K562 (cell line): ENCODE results near the gene TM4SF20. TPM values are rescaled to one million over a fixed set of nuclear protein-coding genes. Genes with fewer than 3 reads are reported as not detected.

ENCODE experiments used
- ATAC-seq: fragments of 200-7000 bp; cut with Tn5 transposase; 3 replicates; pipeline ENCODE4 v1.9.1; 2020; ENCODE audit warnings: moderate library complexity
- BruUV-seq: library from RNA; stranded (reverse); fragments of 400-500 nt; replicated peaks from 2 replicates; lab custom pipeline; 2021; lab: Mats Ljungman, UMichigan
- CTCF ChIA-PET: fragments of 300-600 bp; formaldehyde crosslinking; extraction: SDS; loops from one replicate; lab custom pipeline; 2021; ENCODE audit warnings: low intra/inter-chr PET ratio; lab: Yijun Ruan, JAX
- POLR2A ChIA-PET: fragments of 300-600, 350-650 bp; sonication (Branson Sonifier 250); formaldehyde crosslinking; extraction: SDS; loops from one replicate; lab custom pipeline; 2021; ENCODE audit warnings: antibody characterized with exemption, inconsistent platforms; lab: Yijun Ruan, JAX
- DNase-seq, 4 experiments: peaks; one replicate each; pipeline versions ENCODE4 v3.0.0 to v3.0.0-alpha.2; 2011 to 2018; ENCODE audit warnings: low spot score in 3 of 4, mixed read lengths in 3 of 4; ENCODE audit errors: extremely low read depth in 1 of 4
- FAIRE-seq: peaks from 2 replicates; lab custom pipeline; 2011; peaks lifted over from hg19 to GRCh38; lab: Jason Lieb, UNC
- H2AFZ ChIP-seq: 2 replicates; pipeline ENCODE4 v1.6.0; 2011; ENCODE audit warnings: low read depth, low read length, control low read depth, inconsistent platforms
- H3K27ac ChIP-seq: fragments of 200-600 bp; 3 replicates; pipeline ENCODE4 v1.8.0; 2011; ENCODE audit warnings: low read depth, mild to moderate bottlenecking, control low read depth, inconsistent platforms, low read length, moderate library complexity, mixed read lengths; ENCODE audit errors: extremely low read depth
- H3K27me3 ChIP-seq, 2 experiments: fragments of 300-600 bp in 1 of 2; 2 replicates in 1 of 2; 3 replicates in 1 of 2; pipeline versions ENCODE4 v1.6.0 to v1.8.0; 2011; ENCODE audit warnings: inconsistent platforms in 2 of 2, low read length in 2 of 2, mild to moderate bottlenecking in 1 of 2, mixed read lengths in 1 of 2, moderate library complexity in 1 of 2; ENCODE audit not compliant: control insufficient read depth in 2 of 2, insufficient read depth in 2 of 2
- H3K36me3 ChIP-seq: fragments of 300-600 bp; 3 replicates; pipeline ENCODE4 v1.8.0; 2011; ENCODE audit warnings: mild to moderate bottlenecking, low read length, inconsistent platforms; ENCODE audit not compliant: control insufficient read depth, insufficient read depth
- H3K4me1 ChIP-seq, 2 experiments: fragments of 200-600 bp in 1 of 2; replicated peaks in 1 of 2; 2 replicates in 1 of 2; 3 replicates in 1 of 2; pipeline versions ENCODE4 v1.5.1 to v1.8.0; 2011; ENCODE audit warnings: inconsistent platforms in 2 of 2, low read length in 2 of 2, mild to moderate bottlenecking in 1 of 2, mixed read lengths in 1 of 2, moderate library complexity in 1 of 2; ENCODE audit not compliant: control insufficient read depth in 2 of 2, insufficient read depth in 2 of 2
- H3K4me2 ChIP-seq: 2 replicates; pipeline ENCODE4 v1.6.1; 2011; ENCODE audit warnings: low read length, control low read depth, inconsistent platforms, mixed read lengths; ENCODE audit not compliant: insufficient read depth
- H3K4me3 ChIP-seq: fragments of 200-600 bp; sonication (generic), shearing (Covaris generic); 2 replicates; pipeline ENCODE4 v1.5.1; 2016; ENCODE audit warnings: control low read depth, inconsistent platforms
- H3K79me2 ChIP-seq: fragments of 200-600 bp; 3 replicates; pipeline ENCODE4 v1.8.0; 2011; ENCODE audit warnings: low read length, inconsistent platforms; ENCODE audit not compliant: control insufficient read depth, insufficient read depth
- H3K9ac ChIP-seq, 2 experiments: 2 replicates each; pipeline versions ENCODE4 v1.6.0 to v1.6.1; 2011; ENCODE audit warnings: low read depth in 2 of 2, low read length in 2 of 2, control low read depth in 1 of 2, inconsistent platforms in 1 of 2, mild to moderate bottlenecking in 1 of 2, mixed read lengths in 1 of 2; ENCODE audit not compliant: insufficient read depth in 1 of 2
- H3K9me1 ChIP-seq: one replicate; pipeline ENCODE4 v1.6.0; 2011; ENCODE audit warnings: inconsistent platforms, mild to moderate bottlenecking, low read length, moderate library complexity; ENCODE audit not compliant: control insufficient read depth, insufficient read depth
- H3K9me3 ChIP-seq: replicated peaks from 2 replicates; pipeline ENCODE4 v1.5.1; 2011; ENCODE audit warnings: low read depth, low read length, inconsistent platforms; ENCODE audit not compliant: control insufficient read depth, insufficient read depth
- H4K20me1 ChIP-seq: replicated peaks from 2 replicates; pipeline ENCODE4 v1.6.1; 2011; ENCODE audit warnings: low read length, inconsistent platforms, mixed read lengths; ENCODE audit not compliant: control insufficient read depth, insufficient read depth
- ARID2 ChIP-seq: fragments of 450-650 bp; IDR thresholded peaks from 2 replicates; pipeline ENCODE4 v1.6.1; 2017; ENCODE audit warnings: antibody characterized with exemption, mild to moderate bottlenecking
- CHD2 ChIP-seq: IDR thresholded peaks from 2 replicates; pipeline ENCODE4 v1.6.1; 2011; ENCODE audit warnings: low read depth, low read length
- CHD4 ChIP-seq: fragments of 200-600 bp; sonication (generic); IDR thresholded peaks from 3 replicates; pipeline ENCODE4 v1.6.1; 2012; ENCODE audit warnings: low read depth, mild to moderate bottlenecking, mixed read lengths, low read length, inconsistent platforms; ENCODE audit not compliant: insufficient read depth, insufficient replicate concordance, poor library complexity, severe bottlenecking
- IRF1 ChIP-seq: sonication (generic); formaldehyde crosslinking; IDR thresholded peaks from 2 replicates; pipeline ENCODE4 v1.8.0; 2022; ENCODE audit warnings: missing genetic modification reagents, mild to moderate bottlenecking, borderline replicate concordance
- REST ChIP-seq, 2 experiments: fragments of 450-650 bp; formaldehyde crosslinking in 1 of 2; IDR thresholded peaks; 2 replicates each; pipeline versions ENCODE4 v1.4.0 to v1.6.1; 2014 to 2020; ENCODE audit warnings: mild to moderate bottlenecking in 2 of 2, borderline replicate concordance in 1 of 2, low read depth in 1 of 2
- SMC3 ChIP-seq: conservative IDR thresholded peaks from 2 replicates; pipeline ENCODE4 v1.6.1; 2011; ENCODE audit warnings: low read depth, low read length, improper control_type of control experiment; ENCODE audit not compliant: insufficient read depth
- SPI1 ChIP-seq: IDR thresholded peaks from 2 replicates; pipeline ENCODE4 v1.6.1; 2011; ENCODE audit warnings: low read depth, low read length, control low read depth, borderline replicate concordance
- SRF ChIP-seq, 2 experiments: fragments of 250-450, 450-650 bp in 1 of 2; sonication (Bioruptor Pico) in 1 of 2; sonication (generic) in 1 of 2; formaldehyde crosslinking; IDR thresholded peaks; 2 replicates each; pipeline versions ENCODE4 v1.5.0 to v1.5.1; 2020 to 2022; ENCODE audit warnings: mild to moderate bottlenecking in 1 of 2, missing genetic modification reagents in 1 of 2
- XRCC4 ChIP-seq: IDR thresholded peaks from one replicate; pipeline ENCODE4 v1.6.1; 2011; ENCODE audit not compliant: insufficient read depth, insufficient read length; ENCODE audit errors: extremely low read depth
- ZNF263 ChIP-seq: sonication (generic); formaldehyde crosslinking; IDR thresholded peaks from 2 replicates; pipeline ENCODE4 v1.8.0; 2022; ENCODE audit warnings: mild to moderate bottlenecking, missing genetic modification reagents, borderline replicate concordance
- WGBS: fragments of 100-300 bp; shearing (Covaris generic); methylation state at CpG from one replicate; pipeline ENCODE4 v1.1.6; 2016; ENCODE audit warnings: low coverage, mixed read lengths; ENCODE audit not compliant: insufficient coverage; ENCODE audit errors: missing lambda C conversion rate; 5-methylcytosine and 5-hydroxymethylcytosine counted together
- in situ Hi-C: fragments of 300-500 bp; cut with MboI; formaldehyde crosslinking; loops from 4 replicates; pipeline ENCODE4 v1.15.0; 2018; ENCODE audit warnings: inconsistent platforms, mixed read lengths
- intact Hi-C: fragments of 100-400 bp; cut with micrococcal nuclease; formaldehyde crosslinking; loops from 2 replicates; pipeline ENCODE4 v1.14.2; 2022
- polyA plus RNA-seq, 8 experiments: library from polyadenylated mRNA; depleted of rRNA in 4 of 8; stranded (reverse) in 5 of 8; unstranded in 3 of 8; fragments of >200 nt; fragmentation: Nextera tagmentation in 2 of 8; fragmentation: Illumina TruSeq in 1 of 8; extraction: Ambion mirVana in 2 of 8; extraction: Trizol in 1 of 8; gene quantifications; 2 replicates each; pipeline versions ENCODE4 v1.2.1 to v1.2.3, GENCODE V29; 2011 to 2014; ENCODE audit warnings: inconsistent platforms in 1 of 8, missing spikeins in 1 of 8
- total RNA-seq, 7 experiments: library from RNA; depleted of rRNA in 6 of 7; stranded (reverse); fragments of >200 nt in 6 of 7; fragmentation: Illumina TruSeq in 2 of 7; extraction: Trizol in 2 of 7; gene quantifications; 2 replicates each; pipeline versions ENCODE4 v1.2.1 to v1.2.3, GENCODE V29; 2011 to 2021; ENCODE audit warnings: low replicate concordance in 1 of 7

TM4SF20 gene
- total and polyA plus RNA-seq, 9 of the 15 experiments (the other 6 are each of a cell fraction or from before 2014, with no cell fraction given): not detected

DNA sequence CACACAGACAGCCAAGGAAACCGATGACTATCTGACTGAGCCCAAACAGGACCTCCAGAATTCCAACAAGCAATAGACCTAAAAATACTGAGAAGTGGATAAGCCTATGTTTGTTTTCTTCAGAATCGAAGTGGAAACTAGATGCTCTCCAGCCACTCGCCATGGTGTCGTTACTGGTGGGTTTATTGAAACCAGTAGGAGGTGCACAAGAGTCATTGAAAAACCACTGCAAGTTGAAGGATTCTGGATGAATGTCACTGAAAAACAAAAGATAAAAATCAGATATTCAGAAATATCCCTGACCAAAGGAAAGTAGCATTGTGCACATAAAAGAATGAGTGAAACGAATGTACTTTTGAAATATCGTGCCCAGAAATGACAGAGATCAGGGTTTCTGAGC, 15.3 kb downstream of the TM4SF20 start (continued):
- TF ChIP-seq REST (IDR thresholded peaks at IDR 0.05; ENCODE audit: borderline replicate concordance): peak; percentile 22; the same call in 1 of the 2 replicates
- no peak for TF ChIP-seq REST (CRISPR knock-in tag; IDR thresholded peaks at IDR 0.05; ENCODE audit: low read depth)

GRCh38 chr2:227360351-227360750, 18.8 kb downstream of the TM4SF20 start:
- H3K4me3 ChIP-seq: no peak overlapping the region
- H3K27me3 ChIP-seq: no peaks in the 10 kb centered on the region
- H3K9me3 ChIP-seq: no peaks in the 10 kb centered on the region
- intact Hi-C loops (no loop called here), in situ Hi-C loops (no loop called here)
- no peak overlapping the region for H3K4me2 ChIP-seq
- no peaks in the 10 kb centered on the region for H3K79me2 ChIP-seq
- H3K9ac ChIP-seq: no peak overlapping the region
- 50% methylated on average over 5 of the region's 5 CpGs for WGBS
- ChIA-PET POLR2A (interaction anchor here (0.7 kb wide), 1 partner anchor 9 kb away, joined by 3 read pairs; no protein-coding TSS in a partner anchor), CTCF (no interaction called here)
- FAIRE-seq (no peak), ATAC-seq (no peak), DNase-seq (no peak)
- BruUV-seq: no TSS peak
- H3K36me3 ChIP-seq: peaks cover 31% of the 10 kb centered on the region; the same call in 2 of the 3 replicates
- H3K4me1 ChIP-seq: no peaks in the 10 kb centered on the region
- H3K27ac ChIP-seq: no peak overlapping the region
- H4K20me1 ChIP-seq: no peaks in the 10 kb centered on the region
- no peaks in the 10 kb centered on the region for H3K9me1 ChIP-seq
- H2AFZ ChIP-seq: no peak overlapping the region
- TF ChIP-seq CHD4 (no peak), SMC3 (no peak), SRF (CRISPR knock-in tag; IDR thresholded peaks at IDR 0.05) (no peak), IRF1 (CRISPR knock-in tag) (no peak), ZNF263 (CRISPR knock-in tag) (no peak), ARID2 (no peak), XRCC4 (no peak), CHD2 (no peak), SPI1 (no peak)
